EH (cell line): Measurements from ENCODE around the gene KLHL36.

Experiments used
- DNase-seq: peaks from one replicate; pipeline ENCODE4 v3.0.0-alpha.2; 2015; ENCODE audit warnings: low read depth

KLHL36 gene

GRCh38 chr16:84647828-84648594 is at the start of gene KLHL36:
Gene KLHL36, plus strand, starts transcription at chr16:84648511. Its CDS starts 2,357 bp downstream, at chr16:84650868.
- peak; percentile 46 for DNase-seq

DNA sequence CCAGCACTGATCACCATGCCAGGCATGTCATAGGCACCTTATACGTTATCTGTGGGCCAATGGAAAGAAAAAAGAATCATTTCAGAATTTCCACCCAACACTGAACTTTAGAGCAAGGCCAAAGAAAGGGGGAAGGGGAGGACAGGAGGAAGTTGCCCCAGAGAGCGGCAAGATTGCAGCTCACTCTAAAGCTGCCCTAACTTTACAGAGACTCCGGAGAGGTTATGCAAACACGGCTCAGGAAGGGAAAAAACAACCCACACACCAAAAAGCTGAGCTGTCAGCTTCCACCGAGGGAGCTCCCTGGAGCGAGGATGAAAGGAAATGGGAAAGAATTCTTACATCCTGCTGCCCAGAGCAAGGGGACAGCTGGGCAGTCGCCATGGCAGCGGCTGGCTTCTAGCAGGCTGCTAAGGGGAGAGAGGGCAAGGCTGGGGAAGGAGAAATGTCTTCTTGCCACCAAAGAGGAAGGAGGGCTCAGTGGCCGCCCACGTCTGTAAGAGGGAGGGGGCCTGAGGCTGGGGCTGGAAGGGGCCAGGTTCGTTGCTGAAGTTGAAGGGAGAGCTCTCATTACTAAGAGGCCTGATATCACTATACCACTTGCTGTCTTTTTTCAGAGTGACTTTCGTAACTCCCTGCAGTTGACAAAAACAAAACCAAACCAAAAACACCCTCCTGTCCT is 48.6 kb upstream of the KLHL36 start:
- peak; percentile 92 for DNase-seq

- DNase-seq, result peak; percentile 43
These were observed 47.7 kb upstream of the KLHL36 start for GRCh38 chr16:84600343-84601229.

DNA sequence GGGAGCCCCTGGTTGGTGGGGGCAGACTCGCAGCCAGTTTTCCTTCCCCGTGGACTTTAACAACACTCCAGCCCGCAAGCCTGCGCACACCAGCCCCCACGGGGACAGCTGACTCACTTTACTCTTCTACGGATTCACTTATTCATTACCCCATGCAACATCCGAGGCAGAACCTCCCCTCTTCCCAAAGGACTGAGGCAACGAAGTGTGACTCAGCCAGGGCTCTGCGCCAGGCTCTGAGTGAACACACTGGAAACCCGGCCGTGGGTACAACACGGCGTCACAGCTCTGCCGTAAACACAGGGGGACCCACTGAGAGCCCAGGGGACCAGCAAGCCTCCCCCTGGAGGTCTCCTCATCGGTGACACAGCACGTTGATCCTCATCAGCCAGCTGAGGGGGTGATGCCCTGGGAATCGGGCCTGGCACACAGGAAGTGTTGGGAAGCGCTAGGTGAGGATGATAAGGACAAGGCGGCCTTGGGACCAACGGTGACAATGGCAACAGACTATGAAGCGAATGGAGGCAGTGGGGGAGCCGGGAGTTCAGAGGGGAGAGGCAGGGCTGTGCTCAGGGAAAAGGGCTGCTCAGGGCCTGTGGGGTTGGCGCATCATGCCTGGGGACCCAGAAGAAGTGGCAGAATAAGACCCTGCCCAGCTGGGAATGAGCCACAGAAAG is 45.0 kb upstream of the KLHL36 start:
- DNase-seq, result peak; percentile 98

DNA sequence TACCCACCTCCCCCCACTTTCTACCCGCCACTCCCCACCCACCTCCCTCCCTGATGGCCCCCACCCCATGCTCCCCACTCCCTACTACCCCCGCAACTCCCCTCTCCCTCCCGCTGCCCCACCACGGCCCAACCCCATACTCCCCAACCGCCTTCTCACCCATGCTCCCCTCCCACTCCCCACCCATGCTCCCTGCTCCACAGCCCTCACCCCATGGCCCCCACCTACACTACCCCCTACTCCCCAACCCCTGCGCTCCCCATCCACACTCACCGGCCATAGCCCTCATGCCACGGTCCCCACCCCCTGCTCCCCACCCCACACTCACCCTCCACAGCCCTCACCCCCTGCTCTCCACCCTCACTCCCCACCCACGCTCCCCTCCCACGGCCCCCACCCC is 44.4 kb upstream of the KLHL36 start:
- no peak for DNase-seq

DNA sequence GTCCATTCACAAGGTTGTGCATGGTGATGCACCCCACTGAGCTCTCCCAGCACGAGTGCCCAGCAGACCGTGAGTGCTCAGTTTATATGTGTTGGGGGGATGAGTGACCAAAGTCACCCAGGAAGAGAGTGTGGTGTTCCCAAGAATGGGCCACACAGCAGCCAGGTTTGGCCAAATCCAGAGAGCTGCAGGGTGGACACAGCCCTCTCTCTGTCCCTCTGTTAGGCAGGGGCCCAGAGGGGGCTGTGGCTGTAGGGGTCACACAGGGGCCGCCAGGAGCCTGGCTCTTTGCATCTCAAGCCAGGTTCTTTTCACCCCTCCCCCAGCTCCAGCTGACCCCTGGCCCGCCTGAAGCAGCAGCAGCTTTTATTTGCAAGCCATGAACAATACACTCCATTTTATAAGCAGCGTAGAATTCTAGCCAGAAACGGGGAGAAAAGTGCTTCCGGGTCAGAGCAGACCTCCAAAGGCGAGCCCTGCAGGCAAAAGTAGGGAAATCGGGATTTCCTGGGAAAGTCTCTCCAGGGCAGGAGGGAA is 43.8 kb upstream of the KLHL36 start:
- no peak for DNase-seq

GRCh38 chr16:84605339-84605848 is 42.9 kb upstream of the KLHL36 start:
- no peak for DNase-seq

GRCh38 chr16:84606081-84606875 is 42.0 kb upstream of the KLHL36 start:
- DNase-seq, result no peak

GRCh38 chr16:84607061-84607460 is 41.2 kb upstream of the KLHL36 start:
- DNase-seq, result no peak

DNA sequence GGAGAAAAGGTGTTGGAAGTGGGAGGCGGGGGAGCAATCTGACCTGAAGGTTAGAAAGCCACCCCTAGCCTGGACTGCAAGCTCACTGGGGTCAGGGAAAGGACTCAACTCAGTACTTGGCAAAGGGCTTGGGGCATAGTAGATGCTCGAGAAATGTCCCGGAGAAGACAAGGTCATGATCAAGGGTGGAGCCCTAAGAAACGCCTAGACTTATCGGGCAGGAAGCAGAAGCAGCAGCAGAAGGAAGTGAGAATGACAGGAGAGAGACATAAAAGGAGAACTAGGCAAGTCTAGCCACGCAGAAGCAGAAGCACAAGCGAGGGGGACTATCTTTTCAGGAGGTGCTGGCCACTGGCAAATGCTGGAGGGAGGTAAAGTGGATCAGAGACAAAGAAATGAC is 40.6 kb upstream of the KLHL36 start:
- DNase-seq, result no peak

- DNase-seq, result no peak
These were observed 40.0 kb upstream of the KLHL36 start for GRCh38 chr16:84608282-84608681.

DNA sequence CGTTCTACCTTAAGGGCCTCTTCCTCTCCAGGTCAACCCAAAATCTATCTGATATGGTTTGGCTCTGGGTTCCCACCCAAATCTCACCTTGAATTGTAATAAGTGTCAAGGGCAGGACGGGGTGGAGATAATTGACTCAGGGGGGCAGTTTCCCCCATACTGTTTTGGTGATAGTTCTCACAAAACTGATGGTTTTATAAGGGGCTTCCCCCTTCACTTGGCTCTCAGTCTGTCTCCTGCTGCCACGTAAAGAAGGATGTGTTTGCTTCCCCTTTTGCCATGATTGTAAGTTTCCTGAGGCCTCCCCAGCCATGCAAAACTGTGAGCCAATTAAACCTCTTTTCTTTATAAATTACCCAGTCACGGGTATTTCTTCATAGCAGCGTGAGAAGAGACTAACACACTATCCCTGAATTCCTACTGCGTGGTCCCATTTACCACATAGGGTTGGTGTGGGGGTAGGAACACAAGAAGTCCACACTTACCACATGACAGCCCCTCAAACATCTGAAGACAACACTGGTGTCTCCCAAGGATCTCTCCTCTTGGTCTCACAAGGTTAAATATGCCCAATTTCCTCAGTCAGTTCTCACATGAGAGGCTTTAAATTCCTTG is 38.6 kb upstream of the KLHL36 start:
- DNase-seq, result no peak

DNA sequence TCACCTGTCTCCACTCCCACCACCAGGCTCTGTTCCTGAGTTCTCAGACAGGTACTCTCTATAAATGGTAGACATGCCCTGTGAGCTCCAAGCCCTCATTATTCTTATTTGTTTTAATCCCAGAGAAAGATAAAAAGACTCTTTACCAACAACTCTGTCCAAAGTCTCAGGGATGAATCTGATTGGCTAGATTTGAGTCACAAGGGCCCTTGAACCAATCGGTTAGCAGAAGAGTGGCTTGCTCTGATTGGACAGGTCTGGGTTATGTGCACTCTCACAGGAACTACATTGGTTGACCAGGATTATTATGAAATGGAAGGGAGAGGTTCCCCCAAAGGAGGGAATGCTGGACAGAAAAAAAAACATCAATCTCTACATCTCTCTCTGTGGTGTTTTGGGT is 37.9 kb upstream of the KLHL36 start:
- peak; percentile 18 for DNase-seq

- peak; percentile 53 for DNase-seq
These were observed 37.3 kb upstream of the KLHL36 start for GRCh38 chr16:84611041-84611440.

DNA sequence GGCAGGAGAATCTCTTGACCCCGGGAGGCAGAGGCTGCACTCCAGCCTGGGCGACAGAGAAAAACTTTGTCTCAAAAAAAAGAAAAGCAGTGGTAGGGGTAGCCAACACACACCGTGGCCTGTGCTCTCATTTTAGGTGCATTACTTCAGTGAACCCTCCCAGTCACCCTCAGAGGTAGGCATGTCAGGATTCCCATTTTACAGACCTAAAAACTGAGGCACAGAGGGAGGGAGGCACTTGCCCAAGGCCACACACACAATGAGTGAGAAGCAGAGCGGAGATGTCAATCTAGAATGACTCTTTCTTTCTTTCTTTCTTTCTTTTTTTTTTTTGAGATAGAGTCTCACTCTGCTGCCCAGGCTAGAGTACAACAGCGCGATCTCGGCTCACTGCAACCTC is 35.6 kb upstream of the KLHL36 start:
- no peak for DNase-seq

DNA sequence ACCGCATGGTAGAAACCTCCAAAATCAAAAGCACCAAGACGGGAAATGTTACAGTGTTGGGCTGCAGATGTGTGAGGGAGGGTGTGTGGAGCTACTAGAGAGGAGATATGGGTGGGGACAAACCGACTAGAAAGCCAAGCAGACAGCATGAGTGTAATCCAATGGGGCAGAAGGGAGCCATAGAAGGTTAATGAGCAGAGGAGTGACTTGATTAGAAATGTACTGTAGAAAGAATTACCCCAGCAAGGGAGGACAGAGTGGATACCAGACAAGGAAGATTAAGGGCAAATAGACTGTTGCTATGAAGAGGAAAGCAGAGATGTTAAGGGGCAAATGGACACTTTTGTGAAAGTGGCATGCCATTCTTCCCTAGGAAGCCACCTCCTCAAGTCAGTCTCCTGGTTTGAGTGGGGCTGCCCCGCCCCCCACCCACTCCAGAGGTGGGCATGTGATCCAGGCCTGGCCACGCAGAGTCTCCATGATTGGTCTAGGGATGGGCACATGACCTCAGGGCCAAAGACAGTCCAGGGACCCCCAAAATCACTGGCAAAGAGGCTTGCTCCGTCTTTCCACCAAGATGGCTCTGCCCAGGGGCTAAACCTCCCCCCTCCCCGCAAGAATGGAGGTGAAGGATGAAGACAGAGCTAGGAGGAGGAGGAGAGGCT is 34.8 kb upstream of the KLHL36 start:
- no peak for DNase-seq

DNA sequence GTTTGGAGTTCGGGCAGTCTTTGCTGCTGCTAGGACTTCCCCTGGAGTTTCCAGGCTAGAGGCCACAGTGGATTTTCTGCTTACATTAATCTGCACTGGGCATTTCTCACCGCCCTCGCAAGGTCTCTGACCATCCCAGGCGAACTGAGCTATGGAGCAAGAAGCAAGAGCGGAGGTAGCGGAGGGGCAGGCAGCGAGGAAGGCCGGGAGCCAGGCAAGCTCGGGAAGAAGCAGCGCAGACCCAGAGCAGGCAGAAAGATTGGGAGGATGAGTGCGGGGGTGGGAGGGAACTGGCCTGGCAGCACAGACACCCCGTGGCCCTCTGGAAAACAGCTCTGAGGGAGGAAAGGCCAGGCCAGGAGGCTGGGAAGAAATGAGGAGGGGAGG is 34.2 kb upstream of the KLHL36 start:
- DNase-seq, result no peak

DNA sequence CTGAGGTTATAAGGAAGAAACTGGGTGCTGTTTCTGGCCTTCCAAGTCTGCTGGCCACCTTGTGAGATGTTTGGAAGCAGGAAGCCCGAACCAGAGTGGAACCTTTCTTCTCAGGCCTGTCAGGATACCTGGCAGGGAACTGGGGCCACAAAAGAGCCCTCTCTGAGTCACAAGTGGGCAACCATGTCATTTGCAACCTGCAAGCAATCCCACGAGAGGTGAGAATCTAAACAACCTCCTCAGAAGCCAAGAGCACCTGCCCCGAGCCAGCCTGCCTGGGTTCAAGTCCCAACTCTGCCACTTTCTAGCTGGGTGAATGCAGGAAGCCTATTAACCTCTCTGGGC is 33.7 kb upstream of the KLHL36 start:
- DNase-seq, result no peak

GRCh38 chr16:84614968-84615813 is 33.1 kb upstream of the KLHL36 start:
- peak; percentile 36 for DNase-seq
